NCI-H345 treated with DMSO at 0.1 percent for 48 hours (cell line): Measurements from ENCODE around the gene MAML1.

Experiments used
- DNase-seq: peaks from one replicate; lab custom pipeline; 2025; ENCODE audit not compliant: unreplicated experiment; lab: John Stamatoyannopoulos, UW

Gene MAML1

DNA sequence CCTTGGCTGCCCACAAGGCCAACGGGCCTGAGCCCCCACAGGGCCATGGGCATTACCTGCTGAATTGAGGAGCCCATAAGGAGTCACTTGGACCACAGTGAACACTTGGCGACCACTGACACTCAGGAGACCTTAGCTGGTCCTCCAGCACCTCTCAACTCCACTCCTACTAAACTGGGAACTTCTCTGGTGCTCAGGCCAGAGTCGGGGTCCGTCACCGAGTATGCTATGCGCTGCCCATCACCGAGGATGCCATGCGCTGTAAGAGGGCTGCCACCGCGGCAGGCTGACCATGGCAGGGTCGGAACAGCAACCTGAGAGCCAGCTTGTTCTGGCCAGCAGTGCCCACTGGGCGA is 87.5 kb downstream of the MAML1 start:
- DNase-seq, result no peak

DNA sequence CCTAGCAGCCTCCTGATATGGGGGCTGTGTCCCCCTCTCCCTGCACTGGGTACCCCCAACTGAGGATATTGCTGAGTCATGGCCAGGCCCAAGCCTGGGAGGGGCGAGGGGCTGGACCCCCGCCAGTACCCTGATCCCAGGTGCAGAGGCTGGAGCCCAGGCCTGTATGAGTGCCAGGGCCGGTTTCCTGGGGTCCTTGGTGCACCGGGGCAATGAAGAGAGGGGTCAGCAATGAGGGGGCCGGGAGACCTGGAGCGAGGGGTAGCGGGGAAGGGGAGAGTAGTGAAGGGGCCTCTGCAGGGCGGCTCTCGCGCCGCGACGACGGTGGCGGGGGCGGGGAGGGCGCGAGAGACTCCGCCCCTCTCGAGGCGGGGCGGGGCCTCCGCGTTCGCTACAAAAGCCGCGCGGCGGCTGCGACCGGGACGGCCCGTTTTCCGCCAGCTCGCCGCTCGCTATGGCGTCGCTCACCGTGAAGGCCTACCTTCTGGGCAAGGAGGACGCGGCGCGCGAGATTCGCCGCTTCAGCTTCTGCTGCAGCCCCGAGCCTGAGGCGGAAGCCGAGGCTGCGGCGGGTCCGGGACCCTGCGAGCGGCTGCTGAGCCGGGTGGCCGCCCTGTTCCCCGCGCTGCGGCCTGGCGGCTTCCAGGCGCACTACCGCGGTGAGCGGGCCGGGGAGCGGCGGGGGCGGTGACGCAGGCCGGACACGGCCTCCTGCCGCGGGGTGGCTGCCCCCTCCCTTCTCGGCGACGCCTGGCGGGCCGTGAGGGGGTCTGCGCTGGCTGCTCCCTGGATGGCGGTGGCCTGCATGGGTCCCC is 88.1 kb downstream of the MAML1 start, which contains the start of gene SQSTM1:
Gene SQSTM1 (plus strand): TSS at position 423 of the 815 bp plus-strand sequence. CDS start 32 bp downstream, at position 455.
- peak; percentile 71 for DNase-seq

DNA sequence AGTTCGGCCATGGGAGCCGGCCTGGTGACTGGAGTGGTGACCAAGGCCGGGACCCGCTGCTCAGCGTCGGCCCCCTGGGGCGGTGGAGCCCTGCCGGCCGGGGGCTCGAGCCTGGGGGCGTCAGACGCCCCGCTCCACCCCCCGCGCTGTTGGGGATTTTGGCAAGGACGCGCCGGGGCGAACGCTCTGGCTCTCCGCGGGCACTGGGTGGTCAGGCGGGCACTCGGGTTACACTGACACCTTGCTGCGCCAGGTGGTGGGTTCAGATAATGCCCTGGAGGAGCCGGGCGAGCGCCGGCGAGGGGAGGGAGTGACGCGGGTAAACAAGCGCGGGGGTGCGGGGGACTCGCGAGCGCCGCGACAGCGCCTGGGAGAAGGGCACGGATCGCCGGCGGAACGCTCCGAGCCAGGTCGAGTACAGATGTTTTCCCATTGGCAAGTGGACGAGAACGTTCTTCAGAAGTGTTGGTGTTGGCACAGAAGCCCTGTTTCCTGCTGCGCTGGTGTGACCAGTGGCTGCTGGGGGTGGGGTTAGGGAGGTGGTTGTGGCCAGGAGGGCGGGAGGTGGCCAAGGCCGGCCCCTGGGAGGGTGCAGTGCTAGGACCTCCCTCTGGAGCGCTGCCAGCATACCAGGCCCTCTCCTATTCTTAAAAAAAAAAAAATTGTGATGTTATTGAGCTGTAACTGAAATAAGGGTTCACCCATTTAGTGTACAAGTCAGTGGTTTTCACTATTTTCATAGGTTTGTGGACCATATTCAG is 88.9 kb downstream of the MAML1 start:
- peak; percentile 88 for DNase-seq

DNA sequence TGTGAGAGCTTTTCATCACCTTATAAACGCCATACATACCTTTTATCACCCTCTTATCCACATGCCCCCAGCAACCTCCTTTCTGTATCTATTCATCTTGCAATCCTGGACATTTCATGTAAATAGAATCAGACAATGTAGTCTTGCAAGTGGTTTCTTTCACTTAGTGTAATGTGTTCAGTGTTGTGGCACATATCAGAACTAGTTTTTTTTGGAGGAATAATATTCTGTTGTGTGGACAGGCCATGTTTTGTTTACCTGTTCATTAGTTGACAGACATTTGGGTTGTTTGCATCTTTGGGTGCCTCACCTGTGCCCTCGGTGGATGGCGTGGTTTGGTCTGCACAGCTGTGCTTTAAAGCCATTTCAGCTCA is 89.4 kb downstream of the MAML1 start:
- DNase-seq, result no peak

DNA sequence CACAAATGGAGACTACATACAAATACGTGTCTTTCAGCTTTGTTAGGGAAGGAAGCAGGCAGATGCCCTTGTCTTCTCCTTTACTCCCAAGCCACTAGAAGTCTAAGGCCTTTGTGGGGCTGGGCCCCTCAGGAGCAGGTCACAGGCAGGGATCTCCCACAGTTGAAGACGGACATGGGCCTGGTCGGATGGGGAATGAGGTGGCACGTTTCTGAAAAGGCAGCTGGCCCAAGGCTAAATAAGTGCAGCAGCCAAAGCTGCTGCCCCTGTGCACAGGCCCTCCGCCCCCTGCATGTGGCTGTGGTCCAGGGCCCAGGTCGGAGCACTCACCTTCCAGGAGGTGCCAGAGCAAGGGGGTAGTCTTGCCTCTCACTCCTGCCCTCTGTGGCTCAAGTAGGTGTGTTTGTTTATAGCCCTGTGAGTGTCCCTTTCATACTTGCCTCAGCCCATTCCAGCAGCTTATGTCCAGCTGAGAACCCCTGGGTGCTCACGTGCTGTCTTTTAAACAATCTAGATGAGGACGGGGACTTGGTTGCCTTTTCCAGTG is 89.9 kb downstream of the MAML1 start:
- DNase-seq, result no peak

DNA sequence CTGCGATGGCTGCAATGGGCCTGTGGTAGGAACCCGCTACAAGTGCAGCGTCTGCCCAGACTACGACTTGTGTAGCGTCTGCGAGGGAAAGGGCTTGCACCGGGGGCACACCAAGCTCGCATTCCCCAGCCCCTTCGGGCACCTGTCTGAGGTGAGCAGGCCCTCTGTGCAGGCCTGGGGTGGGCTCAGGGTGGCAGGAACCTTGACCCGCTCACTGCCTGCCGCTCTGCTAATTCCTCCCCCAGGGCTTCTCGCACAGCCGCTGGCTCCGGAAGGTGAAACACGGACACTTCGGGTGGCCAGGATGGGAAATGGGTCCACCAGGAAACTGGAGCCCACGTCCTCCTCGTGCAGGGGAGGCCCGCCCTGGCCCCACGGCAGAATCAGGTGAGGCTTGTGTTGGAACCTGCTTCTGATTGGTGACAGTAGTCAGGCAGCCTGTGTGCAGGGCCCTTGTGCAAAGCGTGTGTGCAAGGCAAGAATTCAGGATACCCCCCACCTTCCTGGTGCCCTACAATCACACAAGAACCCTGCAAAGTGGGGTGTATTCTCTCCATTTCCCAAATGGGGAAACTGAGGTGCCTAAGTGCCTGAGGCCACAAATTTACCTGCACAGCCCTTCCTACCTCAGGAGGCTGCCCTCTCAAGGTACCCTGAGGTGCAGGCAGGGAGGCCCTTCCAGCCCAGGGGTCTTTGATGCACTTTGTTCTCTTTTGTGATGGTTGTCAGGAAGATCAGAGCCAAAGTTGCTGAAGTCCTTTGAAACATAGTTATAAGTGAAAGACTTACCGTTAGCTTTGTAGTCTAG is 91.5 kb downstream of the MAML1 start:
- DNase-seq, result no peak

DNA sequence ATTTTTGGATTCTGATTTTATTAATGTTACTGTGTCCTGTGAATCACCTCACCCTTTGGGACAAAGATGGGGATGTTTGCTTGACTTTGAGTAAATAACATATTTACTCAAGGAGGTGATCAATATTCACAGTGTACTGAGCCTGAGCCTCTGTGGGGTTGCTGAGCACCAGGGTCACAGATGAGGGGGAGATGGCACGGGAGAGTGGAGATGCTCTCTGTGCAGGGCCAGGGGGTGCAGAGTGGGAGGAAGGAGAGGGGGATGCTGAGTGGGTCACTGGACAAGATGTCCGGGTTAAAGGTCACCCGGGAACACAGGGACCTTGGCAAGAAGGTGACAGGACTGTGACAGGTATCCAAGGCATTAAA is 92.1 kb downstream of the MAML1 start:
- no peak for DNase-seq

DNA sequence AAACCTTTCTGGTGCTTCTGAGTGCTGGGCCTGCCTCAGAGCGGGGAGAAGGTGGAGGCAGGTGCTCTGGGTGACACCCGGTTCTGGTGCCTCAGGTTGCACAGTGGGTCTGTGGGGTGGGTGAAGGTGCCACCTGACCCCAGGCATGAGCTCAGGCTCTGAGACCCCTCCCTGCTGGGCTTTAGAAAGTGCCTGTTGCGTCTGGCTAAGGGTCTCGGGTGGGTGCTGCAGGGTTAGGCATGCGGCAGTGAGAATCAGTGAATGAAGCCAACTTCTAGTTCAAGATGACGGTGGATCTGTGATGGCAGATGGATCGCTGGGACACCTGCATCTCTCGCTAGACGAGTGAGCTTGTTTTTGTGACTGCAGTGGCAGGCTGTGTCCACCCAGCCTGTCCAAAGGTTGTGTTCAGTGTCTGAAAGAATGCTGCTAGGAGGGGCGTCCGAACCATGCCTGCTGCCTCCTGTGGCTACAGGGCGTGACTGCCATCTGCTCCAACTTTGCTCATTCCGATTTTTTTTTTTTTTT is 93.1 kb downstream of the MAML1 start:
- DNase-seq, result no peak
